GM12892 (cell line): ENCODE measurements around the gene PML.

Source experiments
- POLR2A ChIP-seq: IDR thresholded peaks from 2 replicates; pipeline ENCODE4 v1.6.1; 2011; ENCODE audit warnings: low read depth, low read length, control low read depth
- POLR2AphosphoS5 ChIP-seq: IDR thresholded peaks from 2 replicates; pipeline ENCODE4 v1.6.1; 2011; ENCODE audit warnings: low read depth, low read length, control low read depth

GRCh38 chr15:74053941-74054529 lies 59.5 kb downstream of the PML start:
- TF ChIP-seq POLR2A, result no peak
- no peak for TF ChIP-seq POLR2AphosphoS5
